Panc1 (cell line): ENCODE data around the gene SUSD4.

ENCODE experiments used
- POLR2AphosphoS5 ChIP-seq: IDR thresholded peaks from 2 replicates; pipeline ENCODE4 v1.6.1; 2012; ENCODE audit warnings: mild to moderate bottlenecking, low read depth, low read length, moderate library complexity
- TF ChIP-seq, protein P1 (sequence below): fragments of 450-650 bp; IDR thresholded peaks from 2 replicates; pipeline ENCODE4 v1.5.1; 2017; ENCODE audit warnings: mild to moderate bottlenecking

DNA sequence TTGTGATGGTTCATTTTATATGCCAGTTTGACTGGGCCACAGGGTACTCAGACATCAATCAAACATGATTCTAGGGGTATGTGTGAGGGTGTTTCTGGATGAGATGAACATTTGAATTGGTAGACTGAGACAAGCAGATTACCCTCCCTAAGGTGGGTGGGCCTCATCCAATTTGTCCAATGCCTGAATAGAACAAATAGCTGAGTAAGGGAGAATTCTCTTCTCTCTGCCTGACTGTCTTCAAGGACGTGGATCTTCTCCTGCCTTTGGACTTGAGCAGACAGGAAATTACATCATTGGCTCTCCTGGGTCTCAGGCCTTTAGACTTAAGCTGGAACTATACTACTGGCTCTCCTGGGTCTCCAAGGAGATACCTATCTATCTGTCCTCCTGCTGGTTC, 64.4 kb downstream of the SUSD4 start:
- TF ChIP-seq, protein P1, sequence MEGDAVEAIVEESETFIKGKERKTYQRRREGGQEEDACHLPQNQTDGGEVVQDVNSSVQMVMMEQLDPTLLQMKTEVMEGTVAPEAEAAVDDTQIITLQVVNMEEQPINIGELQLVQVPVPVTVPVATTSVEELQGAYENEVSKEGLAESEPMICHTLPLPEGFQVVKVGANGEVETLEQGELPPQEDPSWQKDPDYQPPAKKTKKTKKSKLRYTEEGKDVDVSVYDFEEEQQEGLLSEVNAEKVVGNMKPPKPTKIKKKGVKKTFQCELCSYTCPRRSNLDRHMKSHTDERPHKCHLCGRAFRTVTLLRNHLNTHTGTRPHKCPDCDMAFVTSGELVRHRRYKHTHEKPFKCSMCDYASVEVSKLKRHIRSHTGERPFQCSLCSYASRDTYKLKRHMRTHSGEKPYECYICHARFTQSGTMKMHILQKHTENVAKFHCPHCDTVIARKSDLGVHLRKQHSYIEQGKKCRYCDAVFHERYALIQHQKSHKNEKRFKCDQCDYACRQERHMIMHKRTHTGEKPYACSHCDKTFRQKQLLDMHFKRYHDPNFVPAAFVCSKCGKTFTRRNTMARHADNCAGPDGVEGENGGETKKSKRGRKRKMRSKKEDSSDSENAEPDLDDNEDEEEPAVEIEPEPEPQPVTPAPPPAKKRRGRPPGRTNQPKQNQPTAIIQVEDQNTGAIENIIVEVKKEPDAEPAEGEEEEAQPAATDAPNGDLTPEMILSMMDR, result no peak
- no peak for TF ChIP-seq POLR2AphosphoS5
